ENCODE measurements around the gene OR10P1.

Gene OR10P1

GRCh38 chr12:55663391-55663790 is 26.7 kb downstream of the OR10P1 start:
- Histone ChIP-seq H3K4me2 (ENCODE audit: insufficient read depth, low read length) (no peak overlapping the region), H2AFZ (ENCODE audit: low read depth, low read length) (no peak overlapping the region), H3K4me3 (ENCODE audit: low read depth in 1 of 2, low read length in 2 of 2) (no peak overlapping the region), H4K20me1 (ENCODE audit: insufficient read depth, low read length) (no peaks in the 10 kb centered on the region), H3K79me2 (ENCODE audit: insufficient read depth, low read length) (no peaks in the 10 kb centered on the region), H3K36me3 (ENCODE audit: insufficient read depth, low read length) (no peaks in the 10 kb centered on the region), H3K9ac (ENCODE audit: low read depth, low read length) (no peak overlapping the region), H3K27ac (ENCODE audit: low read length) (no peak overlapping the region), H3K4me1 (ENCODE audit: insufficient read depth, low read length) (no peaks in the 10 kb centered on the region), H3K27me3 (ENCODE audit: insufficient read depth, low read length, poor library complexity) (peaks cover 8% of the 10 kb centered on the region), H3K9me3 (ENCODE audit: insufficient read depth, low read length, severe bottlenecking) (no peaks in the 10 kb centered on the region)
- DNase-seq (no peak), ATAC-seq (ENCODE audit: insufficient read depth, low read depth) (no peak)
- TF ChIP-seq EZH2 (IDR thresholded peaks at IDR 0.05; ENCODE audit: borderline replicate concordance, low read depth, low read length, severe bottlenecking), result no peak
- TF ChIP-seq CTCF (IDR thresholded peaks at IDR 0.05; ENCODE audit: borderline replicate concordance, extremely low read depth, low read length, poor library complexity, severe bottlenecking), result no peak

GRCh38 chr12:55664826-55665225 is 28.1 kb downstream of the OR10P1 start:
- Histone ChIP-seq H3K4me1 (ENCODE audit: insufficient read depth, low read length) (no peaks in the 10 kb centered on the region), H3K9ac (ENCODE audit: low read depth, low read length) (no peak overlapping the region), H3K9me3 (ENCODE audit: insufficient read depth, low read length, severe bottlenecking) (no peaks in the 10 kb centered on the region), H3K4me2 (ENCODE audit: insufficient read depth, low read length) (no peak overlapping the region), H3K27ac (ENCODE audit: low read length) (no peak overlapping the region), H4K20me1 (ENCODE audit: insufficient read depth, low read length) (no peaks in the 10 kb centered on the region), H3K27me3 (ENCODE audit: insufficient read depth, low read length, poor library complexity) (peaks cover 6% of the 10 kb centered on the region), H3K4me3 (ENCODE audit: low read depth in 1 of 2, low read length in 2 of 2) (no peak overlapping the region), H3K36me3 (ENCODE audit: insufficient read depth, low read length) (no peaks in the 10 kb centered on the region), H3K79me2 (ENCODE audit: insufficient read depth, low read length) (no peaks in the 10 kb centered on the region), H2AFZ (ENCODE audit: low read depth, low read length) (no peak overlapping the region)
- TF ChIP-seq EZH2 (IDR thresholded peaks at IDR 0.05; ENCODE audit: borderline replicate concordance, low read depth, low read length, severe bottlenecking) (no peak), CTCF (IDR thresholded peaks at IDR 0.05; ENCODE audit: borderline replicate concordance, extremely low read depth, low read length, poor library complexity, severe bottlenecking) (no peak)
- DNase-seq (no peak), ATAC-seq (ENCODE audit: insufficient read depth, low read depth) (no peak)

DNA sequence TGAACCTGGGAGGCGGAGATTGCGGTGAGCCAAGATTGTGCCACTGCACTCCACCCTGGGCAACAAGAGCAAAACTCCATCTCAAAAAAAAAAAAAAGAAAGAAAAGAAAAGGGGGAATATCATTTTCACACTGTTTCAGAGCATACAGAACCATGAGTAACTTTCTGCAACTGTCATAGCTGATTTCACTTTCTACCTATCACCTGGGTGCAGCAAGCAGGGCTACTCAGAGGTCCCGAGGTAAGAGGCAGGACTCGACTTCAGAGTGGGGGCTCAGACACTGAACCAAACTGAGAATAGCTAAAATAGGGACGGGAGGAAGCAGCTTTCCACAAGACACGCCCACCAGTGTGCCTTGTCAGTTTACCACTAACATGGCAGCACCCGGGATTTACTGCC is 29.8 kb downstream of the OR10P1 start:
- peaks cover 6% of the 10 kb centered on the region for H3K27me3 ChIP-seq (ENCODE audit: insufficient read depth, low read length, poor library complexity)
- H3K4me3 ChIP-seq (ENCODE audit: low read depth in 1 of 2, low read length in 2 of 2), result no peak overlapping the region
- H3K9ac ChIP-seq (ENCODE audit: low read depth, low read length), result no peak overlapping the region
- H3K4me1 ChIP-seq (ENCODE audit: insufficient read depth, low read length), result no peaks in the 10 kb centered on the region
- H4K20me1 ChIP-seq (ENCODE audit: insufficient read depth, low read length), result no peaks in the 10 kb centered on the region
- ATAC-seq (ENCODE audit: insufficient read depth, low read depth) (no peak), DNase-seq (no peak)
- H3K9me3 ChIP-seq (ENCODE audit: insufficient read depth, low read length, severe bottlenecking), result no peaks in the 10 kb centered on the region
- no peaks in the 10 kb centered on the region for H3K79me2 ChIP-seq (ENCODE audit: insufficient read depth, low read length)
- H3K36me3 ChIP-seq (ENCODE audit: insufficient read depth, low read length), result no peaks in the 10 kb centered on the region
- no peak overlapping the region for H3K4me2 ChIP-seq (ENCODE audit: insufficient read depth, low read length)
- H2AFZ ChIP-seq (ENCODE audit: low read depth, low read length), result no peak overlapping the region
- no peak overlapping the region for H3K27ac ChIP-seq (ENCODE audit: low read length)
- no peak for TF ChIP-seq CTCF (IDR thresholded peaks at IDR 0.05; ENCODE audit: borderline replicate concordance, extremely low read depth, low read length, poor library complexity, severe bottlenecking)
- TF ChIP-seq EZH2 (IDR thresholded peaks at IDR 0.05; ENCODE audit: borderline replicate concordance, low read depth, low read length, severe bottlenecking), result no peak

DNA sequence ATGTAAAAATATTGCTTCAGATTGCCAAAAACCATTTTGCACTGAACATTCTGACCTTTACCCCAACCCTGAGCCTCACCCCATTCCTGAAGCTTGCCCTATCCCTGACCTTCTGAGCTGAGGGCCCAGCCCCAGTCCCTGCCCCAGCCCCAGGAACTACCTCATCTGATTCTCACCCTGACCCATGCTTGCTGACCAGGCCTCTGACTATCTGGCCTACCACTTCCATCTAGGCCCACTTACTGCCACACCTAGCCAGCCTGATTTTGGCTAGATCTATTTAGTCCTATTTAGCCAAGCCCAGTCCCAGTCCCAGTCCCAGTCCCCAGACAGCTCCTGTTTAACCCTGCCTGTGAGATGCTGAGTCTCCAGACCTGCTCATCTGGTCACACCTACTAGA is 33.6 kb downstream of the OR10P1 start:
- Histone ChIP-seq H3K27ac (ENCODE audit: low read length) (no peak overlapping the region), H3K4me2 (ENCODE audit: insufficient read depth, low read length) (no peak overlapping the region), H3K9ac (ENCODE audit: low read depth, low read length) (no peak overlapping the region), H2AFZ (ENCODE audit: low read depth, low read length) (no peak overlapping the region), H3K27me3 (ENCODE audit: insufficient read depth, low read length, poor library complexity) (no peaks in the 10 kb centered on the region), H3K4me1 (ENCODE audit: insufficient read depth, low read length) (no peaks in the 10 kb centered on the region), H3K9me3 (ENCODE audit: insufficient read depth, low read length, severe bottlenecking) (no peaks in the 10 kb centered on the region), H4K20me1 (ENCODE audit: insufficient read depth, low read length) (no peaks in the 10 kb centered on the region), H3K79me2 (ENCODE audit: insufficient read depth, low read length) (no peaks in the 10 kb centered on the region), H3K4me3 (ENCODE audit: low read depth in 1 of 2, low read length in 2 of 2) (no peak overlapping the region), H3K36me3 (ENCODE audit: insufficient read depth, low read length) (no peaks in the 10 kb centered on the region)
- TF ChIP-seq CTCF (IDR thresholded peaks at IDR 0.05; ENCODE audit: borderline replicate concordance, extremely low read depth, low read length, poor library complexity, severe bottlenecking), result no peak
- no peak for TF ChIP-seq EZH2 (IDR thresholded peaks at IDR 0.05; ENCODE audit: borderline replicate concordance, low read depth, low read length, severe bottlenecking)
- DNase-seq (no peak), ATAC-seq (ENCODE audit: insufficient read depth, low read depth) (no peak)
